Endothelial cell of umbilical vein (primary cell): ENCODE results near the gene CNST. TPM values are rescaled to one million over a fixed set of nuclear protein-coding genes. Genes with fewer than 3 reads are reported as not detected.

Experiments
- BruUV-seq: library from RNA; stranded (reverse); fragments of 400-500 nt; replicated peaks from 2 replicates; lab custom pipeline; 2021; lab: Mats Ljungman, UMichigan
- CTCF ChIA-PET: fragments of 300-600, 350-600 bp; sonication (Branson Sonifier 250); formaldehyde crosslinking; loops from one replicate; lab custom pipeline; 2021; ENCODE audit warnings: antibody characterized with exemption, inconsistent platforms; lab: Charles Lee
- POLR2A ChIA-PET: fragments of 300-600, 350-600 bp; sonication (Branson Sonifier 250); formaldehyde crosslinking; loops from one replicate; lab custom pipeline; 2021; ENCODE audit warnings: antibody characterized with exemption, inconsistent platforms; lab: Charles Lee
- DNase-seq: peaks from one replicate; pipeline ENCODE4 v3.0.0-alpha.2; 2011; ENCODE audit warnings: low read depth, low spot score
- FAIRE-seq: peaks from 2 replicates; lab custom pipeline; 2011; peaks lifted over from hg19 to GRCh38; lab: Jason Lieb, UNC
- H2AFZ ChIP-seq: 2 replicates; pipeline ENCODE4 v1.6.0; 2012; ENCODE audit warnings: low read depth, low read length, control low read depth, inconsistent platforms
- H3K27ac ChIP-seq: 2 replicates; pipeline ENCODE4 v1.5.1; 2011; ENCODE audit warnings: low read depth, mild to moderate bottlenecking, control low read depth, low read length, moderate library complexity; ENCODE audit not compliant: insufficient read depth
- H3K27me3 ChIP-seq, 2 experiments: 2 replicates each; pipeline versions ENCODE4 v1.6.0 to v1.6.1; 2011; ENCODE audit warnings: low read length in 2 of 2, mixed read lengths in 1 of 2; ENCODE audit not compliant: control insufficient read depth in 2 of 2, insufficient read depth in 2 of 2
- H3K36me3 ChIP-seq, 2 experiments: 2 replicates in 1 of 2; 3 replicates in 1 of 2; pipeline ENCODE4 v1.5.1; 2011; ENCODE audit warnings: low read length in 2 of 2, mild to moderate bottlenecking in 1 of 2, moderate library complexity in 1 of 2; ENCODE audit not compliant: control insufficient read depth in 2 of 2, insufficient read depth in 2 of 2; ENCODE audit errors: extremely low read depth in 1 of 2
- H3K4me1 ChIP-seq: 3 replicates; pipeline ENCODE4 v1.5.1; 2011; ENCODE audit warnings: mild to moderate bottlenecking, low read length; ENCODE audit not compliant: control insufficient read depth, insufficient read depth; ENCODE audit errors: extremely low read depth
- H3K4me2 ChIP-seq: 2 replicates; pipeline ENCODE4 v1.6.1; 2011; ENCODE audit warnings: low read length, control low read depth, mixed read lengths; ENCODE audit not compliant: insufficient read depth
- H3K4me3 ChIP-seq, 3 experiments: fragments of 200-600 bp in 1 of 3; sonication (generic), shearing (Covaris generic) in 1 of 3; replicated peaks in 1 of 3; 2 replicates each; pipeline ENCODE4 v1.5.1; 2011 to 2016; ENCODE audit warnings: control low read depth in 3 of 3, low read length in 3 of 3, mild to moderate bottlenecking in 2 of 3, inconsistent platforms in 1 of 3, low read depth in 1 of 3, moderate library complexity in 1 of 3; ENCODE audit not compliant: insufficient read depth in 1 of 3
- H3K79me2 ChIP-seq: 2 replicates; pipeline ENCODE4 v1.6.0; 2012; ENCODE audit warnings: low read length, inconsistent platforms; ENCODE audit not compliant: control insufficient read depth, insufficient read depth
- H3K9ac ChIP-seq: replicated peaks from 2 replicates; pipeline ENCODE3; 2011; ENCODE audit warnings: low read length, control low read depth; ENCODE audit not compliant: insufficient read depth; ENCODE audit errors: extremely low read depth
- H3K9me1 ChIP-seq: replicated peaks from 3 replicates; pipeline ENCODE4 v1.6.0; 2011; ENCODE audit warnings: mild to moderate bottlenecking, low read length; ENCODE audit not compliant: control insufficient read depth, insufficient read depth; ENCODE audit errors: extremely low read depth
- H3K9me3 ChIP-seq: replicated peaks from 2 replicates; pipeline ENCODE4 v1.5.1; 2012; ENCODE audit warnings: low read length, inconsistent platforms; ENCODE audit not compliant: control insufficient read depth, insufficient read depth
- H4K20me1 ChIP-seq: replicated peaks from 2 replicates; pipeline ENCODE3; 2011; ENCODE audit warnings: mild to moderate bottlenecking, low read length; ENCODE audit not compliant: control insufficient read depth, insufficient read depth; ENCODE audit errors: extremely low read depth
- EZH2 ChIP-seq: IDR thresholded peaks from 2 replicates; pipeline ENCODE4 v1.6.1; 2012; ENCODE audit warnings: borderline replicate concordance, low read depth, mild to moderate bottlenecking, moderate library complexity, low read length, inconsistent platforms; ENCODE audit not compliant: severe bottlenecking
- FOS ChIP-seq: IDR thresholded peaks from 2 replicates; pipeline ENCODE4 v1.6.1; 2011; ENCODE audit warnings: mild to moderate bottlenecking, low read length, moderate library complexity, borderline replicate concordance; ENCODE audit not compliant: insufficient read depth
- GATA2 ChIP-seq: IDR thresholded peaks from 2 replicates; pipeline ENCODE4 v1.7.0; 2011; ENCODE audit warnings: low read depth, mild to moderate bottlenecking, moderate library complexity, mixed read lengths, low read length; ENCODE audit not compliant: insufficient read length, insufficient read depth
- JUN ChIP-seq: IDR thresholded peaks from 2 replicates; pipeline ENCODE4 v1.6.1; 2011; ENCODE audit warnings: borderline replicate concordance, low read depth; ENCODE audit not compliant: insufficient read length, insufficient read depth
- MYC ChIP-seq: IDR thresholded peaks from one replicate; pipeline ENCODE4 v1.6.1; 2011; ENCODE audit warnings: mild to moderate bottlenecking, low read depth, low read length
- POLR2A ChIP-seq: IDR thresholded peaks from 2 replicates; pipeline ENCODE4 v1.6.1; 2012; ENCODE audit warnings: low read depth, mild to moderate bottlenecking, control low read depth, low read length
- POLR2AphosphoS5 ChIP-seq: IDR thresholded peaks from 2 replicates; pipeline ENCODE4 v1.6.1; 2012; ENCODE audit warnings: low read depth, mild to moderate bottlenecking, control low read depth, low read length, moderate library complexity; ENCODE audit not compliant: insufficient read depth
- dilution Hi-C: fragments of 300-500 bp; cut with MboI; formaldehyde crosslinking; loops from one replicate; pipeline ENCODE4 v1.15.0; 2019; ENCODE audit warnings: low sequenced_read_pairs; ENCODE audit not compliant: extremely low pct_ligation_motif_present
- intact Hi-C: fragments of 100-400 bp; cut with micrococcal nuclease; formaldehyde crosslinking; loops from one replicate; pipeline ENCODE4 v1.10.0; 2022
- polyA plus RNA-seq, 4 experiments: library from polyadenylated mRNA; depleted of rRNA in 3 of 4; stranded (reverse) in 3 of 4; unstranded in 1 of 4; fragments of >200 nt; gene quantifications; 2 replicates each; pipeline versions ENCODE4 v1.2.1 to v1.2.3, GENCODE V29; 2011 to 2012; ENCODE audit warnings: missing spikeins in 1 of 4
- total RNA-seq: library from RNA; stranded (reverse); gene quantifications from 2 replicates; pipeline ENCODE4 v1.2.3, GENCODE V29; 2021
- TF ChIP-seq, protein P1 (sequence below), 2 donors: IDR thresholded peaks; 1 replicate in 1 of 2; 2 replicates in 1 of 2; pipeline ENCODE4 v1.5.1; 2011; ENCODE audit warnings: low read length in 2 of 2, mild to moderate bottlenecking in 2 of 2, moderate library complexity in 2 of 2, control low read depth in 1 of 2, inconsistent platforms in 1 of 2, low read depth in 1 of 2; ENCODE audit not compliant: insufficient read depth in 1 of 2; ENCODE audit errors: extremely low read depth in 1 of 2
- TF ChIP-seq, protein P2 (sequence below): IDR thresholded peaks from 2 replicates; pipeline ENCODE4 v1.6.1; 2011; ENCODE audit not compliant: insufficient read depth, insufficient read length

CNST gene
- total and polyA plus RNA-seq, 2 donors (not counting 3 experiments of a cell fraction or from before 2014, with no cell fraction given) = 6.3 to 18.1 TPM

DNA sequence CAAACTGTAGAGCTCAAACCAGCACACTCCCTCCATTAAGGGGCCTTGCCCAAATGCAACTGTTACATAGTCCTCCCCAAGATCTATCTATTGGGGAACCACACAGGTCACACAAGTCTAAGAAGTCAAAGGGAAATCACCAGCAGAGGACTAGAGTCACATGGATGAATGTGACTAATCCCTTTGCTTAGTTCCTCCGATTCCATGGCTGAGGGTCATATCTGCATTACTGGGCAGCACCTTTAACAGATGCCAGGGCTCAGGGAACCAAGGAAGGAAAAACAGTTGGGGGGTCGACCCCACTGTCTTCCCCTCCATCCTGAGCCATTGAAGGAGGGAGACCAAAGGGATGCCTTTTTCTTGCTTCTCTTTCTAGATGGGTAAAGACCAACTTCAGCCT, 35.8 kb upstream of the CNST start:
- Histone ChIP-seq H3K36me3 (no peaks in the 10 kb centered on the region), H3K9me1 (no peaks in the 10 kb centered on the region), H3K79me2 (no peaks in the 10 kb centered on the region), H4K20me1 (no peaks in the 10 kb centered on the region), H3K4me1 (no peaks in the 10 kb centered on the region), H3K27me3 (peaks cover 4 to 8% of the 10 kb centered on the region in 2 experiments), H2AFZ (no peak overlapping the region), H3K27ac (no peak overlapping the region), H3K4me3 (no peak overlapping the region), H3K9ac (no peak overlapping the region), H3K9me3 (no peaks in the 10 kb centered on the region), H3K4me2 (no peak overlapping the region)
- BruUV-seq = no TSS peak
- intact Hi-C loops = no loop called here
- DNase-seq (no peak), FAIRE-seq (no peak)
- TF ChIP-seq FOS (no peak), GATA2 (no peak)
- ChIA-PET CTCF (interaction anchor here (0.7 kb wide), 1 partner anchor 12 kb away, joined by 4 read pairs; no protein-coding TSS in a partner anchor), POLR2A (no interaction called here)
- dilution Hi-C loops = no loop called here

DNA sequence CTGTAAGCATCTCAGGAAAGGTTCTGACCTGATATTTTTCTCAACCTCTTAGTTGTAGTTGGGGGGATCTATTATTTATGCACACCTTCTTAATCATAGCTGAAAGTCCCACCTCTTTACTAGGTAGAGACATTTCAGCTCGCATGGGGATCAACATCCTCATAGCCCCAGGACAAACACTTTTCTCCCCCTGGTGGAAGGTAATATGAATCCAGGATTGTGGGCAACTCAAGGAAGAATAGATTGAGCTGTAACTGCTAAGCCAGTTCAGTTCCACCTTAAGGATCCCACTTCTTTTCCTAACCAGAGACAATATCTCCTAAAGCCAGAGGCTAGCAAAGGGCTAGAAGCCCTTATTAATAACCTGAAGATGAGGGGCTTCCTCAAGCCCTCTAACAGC, 33.7 kb upstream of the CNST start:
- no peaks in the 10 kb centered on the region for H3K36me3 ChIP-seq
- BruUV-seq = no TSS peak
- no peaks in the 10 kb centered on the region for H3K79me2 ChIP-seq
- H4K20me1 ChIP-seq = no peaks in the 10 kb centered on the region
- FAIRE-seq (no peak), DNase-seq (no peak)
- intact Hi-C loops = no loop called here
- no peak overlapping the region for H3K9ac ChIP-seq
- H3K4me1 ChIP-seq = no peaks in the 10 kb centered on the region
- peaks cover 4 to 8% of the 10 kb centered on the region in 2 experiments for H3K27me3 ChIP-seq
- TF ChIP-seq EZH2 (no peak), MYC (no peak), POLR2AphosphoS5 (no peak), GATA2 (no peak), POLR2A (no peak), JUN (no peak), FOS (no peak)
- TF ChIP-seq, protein P1, sequence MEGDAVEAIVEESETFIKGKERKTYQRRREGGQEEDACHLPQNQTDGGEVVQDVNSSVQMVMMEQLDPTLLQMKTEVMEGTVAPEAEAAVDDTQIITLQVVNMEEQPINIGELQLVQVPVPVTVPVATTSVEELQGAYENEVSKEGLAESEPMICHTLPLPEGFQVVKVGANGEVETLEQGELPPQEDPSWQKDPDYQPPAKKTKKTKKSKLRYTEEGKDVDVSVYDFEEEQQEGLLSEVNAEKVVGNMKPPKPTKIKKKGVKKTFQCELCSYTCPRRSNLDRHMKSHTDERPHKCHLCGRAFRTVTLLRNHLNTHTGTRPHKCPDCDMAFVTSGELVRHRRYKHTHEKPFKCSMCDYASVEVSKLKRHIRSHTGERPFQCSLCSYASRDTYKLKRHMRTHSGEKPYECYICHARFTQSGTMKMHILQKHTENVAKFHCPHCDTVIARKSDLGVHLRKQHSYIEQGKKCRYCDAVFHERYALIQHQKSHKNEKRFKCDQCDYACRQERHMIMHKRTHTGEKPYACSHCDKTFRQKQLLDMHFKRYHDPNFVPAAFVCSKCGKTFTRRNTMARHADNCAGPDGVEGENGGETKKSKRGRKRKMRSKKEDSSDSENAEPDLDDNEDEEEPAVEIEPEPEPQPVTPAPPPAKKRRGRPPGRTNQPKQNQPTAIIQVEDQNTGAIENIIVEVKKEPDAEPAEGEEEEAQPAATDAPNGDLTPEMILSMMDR (IDR thresholded peaks at IDR 0.05; ENCODE audit: extremely low read depth in 1 of 2, insufficient read depth in 1 of 2, low read depth in 1 of 2, low read length in 2 of 2) = no peak
- TF ChIP-seq, protein P2, sequence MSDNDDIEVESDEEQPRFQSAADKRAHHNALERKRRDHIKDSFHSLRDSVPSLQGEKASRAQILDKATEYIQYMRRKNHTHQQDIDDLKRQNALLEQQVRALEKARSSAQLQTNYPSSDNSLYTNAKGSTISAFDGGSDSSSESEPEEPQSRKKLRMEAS = no peak
- ChIA-PET POLR2A (no interaction called here), CTCF (interaction anchor here (0.7 to 2.7 kb wide), 4 partner anchors 26 to 1379 kb away, joined by 4 to 12 read pairs (median 6); partner anchors contain the start of gene SMYD3)
- no peak overlapping the region for H3K4me3 ChIP-seq
- no peaks in the 10 kb centered on the region for H3K9me1 ChIP-seq
- H2AFZ ChIP-seq = no peak overlapping the region
- H3K9me3 ChIP-seq = no peaks in the 10 kb centered on the region
- no peak overlapping the region for H3K4me2 ChIP-seq
- no peak overlapping the region for H3K27ac ChIP-seq
- dilution Hi-C loops = no loop called here
